ENCODE measurements around the gene COL1A1. TPM values are rescaled to one million over a fixed set of nuclear protein-coding genes. Genes with fewer than 3 reads are reported as not detected.

Gene COL1A1
- total and polyA plus RNA-seq, 2 donors from 2014 or later = 9.2 to 142 TPM

DNA sequence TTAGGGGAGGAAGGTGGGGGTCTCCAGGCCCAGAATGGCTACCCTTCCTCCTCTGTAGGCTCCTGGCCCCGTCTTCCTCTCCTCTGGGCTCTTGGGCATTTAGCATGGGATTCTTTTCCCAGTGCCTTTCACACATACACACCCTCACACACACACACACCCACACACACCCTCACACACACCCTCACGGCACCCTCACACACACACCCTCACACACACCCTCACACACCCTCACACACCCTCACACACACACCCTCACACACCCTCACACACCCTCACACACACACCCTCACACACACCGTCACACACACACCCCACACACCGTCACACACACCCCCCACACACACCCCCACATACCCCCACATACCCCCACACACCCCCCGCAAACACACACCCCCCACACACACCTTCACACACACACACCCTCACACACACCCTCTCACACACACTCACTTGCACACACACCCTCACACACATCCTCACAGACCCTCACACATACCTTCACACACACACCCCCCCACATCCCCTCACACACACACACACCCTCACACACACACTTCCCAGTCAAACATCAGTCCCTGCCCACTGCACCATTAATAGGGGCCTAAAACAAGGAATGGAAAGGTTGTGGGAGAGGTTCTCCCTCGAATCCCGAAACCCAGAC lies 34.8 kb downstream of the COL1A1 start:
- DNase-seq = peak in 1 of 5 donors; percentile 16
- intact Hi-C loops (cut with DNase I) = no loop called here
- peaks cover 0 to 2% (median 0%) of the 10 kb centered on the region in 3 donors for H3K4me1 ChIP-seq (ENCODE audit: control insufficient read depth in 2 of 3, insufficient read depth in 2 of 3, low read depth in 1 of 3, low read length in 3 of 3)

DNA sequence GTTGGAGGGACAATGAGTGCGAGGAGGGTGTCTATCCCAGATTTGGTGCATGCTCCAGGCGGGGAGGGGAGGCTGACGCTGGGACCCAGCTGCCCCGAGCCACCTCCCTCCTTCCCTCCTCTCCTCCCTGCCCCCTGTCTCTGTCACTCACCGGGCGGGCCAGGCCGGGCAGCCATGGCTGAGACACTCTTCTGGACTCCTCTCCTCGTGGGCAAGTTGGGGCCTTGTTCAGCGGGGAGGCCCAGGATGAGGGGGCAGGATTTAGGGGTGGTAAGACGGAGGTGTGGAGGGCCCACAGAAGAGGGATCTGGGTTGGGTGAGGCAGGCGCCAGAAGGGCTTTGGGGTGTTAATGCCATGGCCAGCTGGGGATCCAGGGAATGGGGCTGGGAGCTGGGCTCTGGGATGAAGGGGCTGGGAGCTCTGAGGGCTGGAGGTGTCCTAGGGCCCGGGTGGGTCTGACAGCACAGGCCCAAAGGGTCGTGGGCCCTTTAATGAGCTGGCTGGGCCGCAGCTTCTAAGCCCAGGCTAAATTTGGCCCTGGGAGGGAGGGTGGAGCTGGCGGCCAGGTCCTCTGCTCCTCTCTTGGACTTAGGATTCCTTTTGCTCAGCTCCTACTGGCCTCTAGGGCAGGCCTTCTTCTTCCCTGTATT lies 35.4 kb downstream of the COL1A1 start, which contains the start of gene SGCA:
Gene SGCA, plus strand, starts transcription at position 139 of the 651 bp plus-strand sequence. Its CDS starts 36 bp downstream, at position 175.
- no peak within 1 kb of the TSS for H3K4me3 ChIP-seq (ENCODE audit: low read length in 3 of 3)
- no peaks in the 10 kb centered on the region for H3K27me3 ChIP-seq (ENCODE audit: control insufficient read depth, insufficient read depth, low read length)
- peaks cover 0 to 6% (median 2%) of the 10 kb centered on the region in 3 donors for H3K4me1 ChIP-seq (ENCODE audit: control insufficient read depth in 2 of 3, insufficient read depth in 2 of 3, low read depth in 1 of 3, low read length in 3 of 3)
- FAIRE-seq = no peak
- H3K27ac ChIP-seq (ENCODE audit: low read depth in 2 of 2, low read length in 2 of 2) = no peak within 1 kb of the TSS
- H3K36me3 ChIP-seq (ENCODE audit: control insufficient read depth in 2 of 3, insufficient read depth in 3 of 3, low read length in 3 of 3) = no peaks in the 10 kb centered on the region
- intact Hi-C loops (cut with DNase I) = no loop called here
- H3K9ac ChIP-seq (ENCODE audit: low read length in 3 of 3) = no peak within 1 kb of the TSS
- no peaks in the 10 kb centered on the region for H3K9me3 ChIP-seq (ENCODE audit: control insufficient read depth in 2 of 3, insufficient read depth in 1 of 3, low read length in 3 of 3)
- TF ChIP-seq, protein P1, sequence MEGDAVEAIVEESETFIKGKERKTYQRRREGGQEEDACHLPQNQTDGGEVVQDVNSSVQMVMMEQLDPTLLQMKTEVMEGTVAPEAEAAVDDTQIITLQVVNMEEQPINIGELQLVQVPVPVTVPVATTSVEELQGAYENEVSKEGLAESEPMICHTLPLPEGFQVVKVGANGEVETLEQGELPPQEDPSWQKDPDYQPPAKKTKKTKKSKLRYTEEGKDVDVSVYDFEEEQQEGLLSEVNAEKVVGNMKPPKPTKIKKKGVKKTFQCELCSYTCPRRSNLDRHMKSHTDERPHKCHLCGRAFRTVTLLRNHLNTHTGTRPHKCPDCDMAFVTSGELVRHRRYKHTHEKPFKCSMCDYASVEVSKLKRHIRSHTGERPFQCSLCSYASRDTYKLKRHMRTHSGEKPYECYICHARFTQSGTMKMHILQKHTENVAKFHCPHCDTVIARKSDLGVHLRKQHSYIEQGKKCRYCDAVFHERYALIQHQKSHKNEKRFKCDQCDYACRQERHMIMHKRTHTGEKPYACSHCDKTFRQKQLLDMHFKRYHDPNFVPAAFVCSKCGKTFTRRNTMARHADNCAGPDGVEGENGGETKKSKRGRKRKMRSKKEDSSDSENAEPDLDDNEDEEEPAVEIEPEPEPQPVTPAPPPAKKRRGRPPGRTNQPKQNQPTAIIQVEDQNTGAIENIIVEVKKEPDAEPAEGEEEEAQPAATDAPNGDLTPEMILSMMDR (IDR thresholded peaks at IDR 0.05; ENCODE audit: borderline replicate concordance, extremely low read depth, insufficient read depth) = no peak
- DNase-seq = peak in 1 of 5 donors; percentile 65

More for the DNA sequence above, 34.8 kb downstream of the COL1A1 start:
- no peak overlapping the region for H3K27ac ChIP-seq (ENCODE audit: low read depth in 2 of 2, low read length in 2 of 2)
- H3K36me3 ChIP-seq (ENCODE audit: control insufficient read depth in 2 of 3, insufficient read depth in 3 of 3, low read length in 3 of 3) = no peaks in the 10 kb centered on the region
- no peaks in the 10 kb centered on the region for H3K9me3 ChIP-seq (ENCODE audit: control insufficient read depth in 2 of 3, insufficient read depth in 1 of 3, low read length in 3 of 3)
- H3K9ac ChIP-seq (ENCODE audit: low read length in 3 of 3) = no peak overlapping the region
- H3K4me3 ChIP-seq (ENCODE audit: low read length in 3 of 3) = no peak overlapping the region
- FAIRE-seq = no peak
- TF ChIP-seq, protein P1 (IDR thresholded peaks at IDR 0.05; ENCODE audit: borderline replicate concordance, extremely low read depth, insufficient read depth) = no peak
- no peaks in the 10 kb centered on the region for H3K27me3 ChIP-seq (ENCODE audit: control insufficient read depth, insufficient read depth, low read length)

DNA sequence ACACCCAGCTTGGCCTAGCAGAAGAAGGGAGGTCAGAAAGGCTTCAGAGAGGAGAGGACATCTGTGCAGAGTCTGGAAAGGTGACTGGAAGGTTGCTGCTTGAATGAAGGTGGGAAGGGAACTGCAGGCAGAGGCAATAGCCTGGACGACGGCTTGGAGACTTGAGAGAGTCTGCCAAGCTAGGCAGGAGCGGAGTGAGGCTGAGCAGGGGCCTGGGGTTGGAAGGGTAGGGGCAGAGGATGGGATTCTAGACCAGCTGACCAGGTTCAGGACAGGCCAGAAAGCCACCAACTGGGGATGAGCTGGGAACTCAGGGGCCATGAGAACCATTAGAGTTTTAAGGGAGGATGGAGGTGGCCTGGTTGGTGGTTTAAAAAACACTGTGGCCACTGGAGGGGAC lies 36.0 kb downstream of the COL1A1 start:
- Histone ChIP-seq H3K36me3 (ENCODE audit: control insufficient read depth in 2 of 3, insufficient read depth in 3 of 3, low read length in 3 of 3) (no peaks in the 10 kb centered on the region), H3K4me1 (ENCODE audit: control insufficient read depth in 2 of 3, insufficient read depth in 2 of 3, low read depth in 1 of 3, low read length in 3 of 3) (peaks cover 0 to 9% (median 6%) of the 10 kb centered on the region in 3 donors), H3K4me3 (ENCODE audit: low read length in 3 of 3) (no peak overlapping the region), H3K9ac (ENCODE audit: low read length in 3 of 3) (no peak overlapping the region), H3K27ac (ENCODE audit: low read depth in 2 of 2, low read length in 2 of 2) (no peak overlapping the region), H3K27me3 (ENCODE audit: control insufficient read depth, insufficient read depth, low read length) (no peaks in the 10 kb centered on the region), H3K9me3 (ENCODE audit: control insufficient read depth in 2 of 3, insufficient read depth in 1 of 3, low read length in 3 of 3) (no peaks in the 10 kb centered on the region)
- intact Hi-C loops (cut with DNase I) = no loop called here
- TF ChIP-seq, protein P1 (IDR thresholded peaks at IDR 0.05; ENCODE audit: borderline replicate concordance, extremely low read depth, insufficient read depth) = no peak
- FAIRE-seq = no peak
- DNase-seq = peak in 1 of 5 donors; percentile 55
